ENCODE results near the gene EEF2K. TPM values are rescaled to one million over a fixed set of nuclear protein-coding genes. Genes with fewer than 3 reads are reported as not detected.

The EEF2K gene
- polyA plus RNA-seq, 3 donors: 0.85 to 6.5 (median 1.7) TPM

DNA sequence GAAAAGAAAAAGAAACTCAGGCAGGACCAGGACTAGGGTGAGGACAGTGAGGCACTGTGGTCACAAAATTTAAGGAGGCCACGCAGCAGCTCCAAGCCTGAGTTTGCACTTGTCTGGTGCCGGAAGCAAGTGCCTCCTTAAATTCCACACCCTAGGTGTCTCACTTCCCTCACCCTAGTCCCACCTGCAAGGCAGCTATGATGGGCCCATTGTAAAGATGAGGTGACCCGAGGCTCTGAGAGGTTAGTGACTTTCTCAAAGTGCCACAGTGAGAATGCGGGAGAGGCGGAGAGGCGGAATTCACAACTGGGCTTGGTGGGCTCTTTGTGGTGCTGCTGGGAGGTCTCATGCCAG, 21.5 kb upstream of the EEF2K start:
- intact Hi-C loops (cut with micrococcal nuclease): no loop called here
- TF ChIP-seq, protein P1, sequence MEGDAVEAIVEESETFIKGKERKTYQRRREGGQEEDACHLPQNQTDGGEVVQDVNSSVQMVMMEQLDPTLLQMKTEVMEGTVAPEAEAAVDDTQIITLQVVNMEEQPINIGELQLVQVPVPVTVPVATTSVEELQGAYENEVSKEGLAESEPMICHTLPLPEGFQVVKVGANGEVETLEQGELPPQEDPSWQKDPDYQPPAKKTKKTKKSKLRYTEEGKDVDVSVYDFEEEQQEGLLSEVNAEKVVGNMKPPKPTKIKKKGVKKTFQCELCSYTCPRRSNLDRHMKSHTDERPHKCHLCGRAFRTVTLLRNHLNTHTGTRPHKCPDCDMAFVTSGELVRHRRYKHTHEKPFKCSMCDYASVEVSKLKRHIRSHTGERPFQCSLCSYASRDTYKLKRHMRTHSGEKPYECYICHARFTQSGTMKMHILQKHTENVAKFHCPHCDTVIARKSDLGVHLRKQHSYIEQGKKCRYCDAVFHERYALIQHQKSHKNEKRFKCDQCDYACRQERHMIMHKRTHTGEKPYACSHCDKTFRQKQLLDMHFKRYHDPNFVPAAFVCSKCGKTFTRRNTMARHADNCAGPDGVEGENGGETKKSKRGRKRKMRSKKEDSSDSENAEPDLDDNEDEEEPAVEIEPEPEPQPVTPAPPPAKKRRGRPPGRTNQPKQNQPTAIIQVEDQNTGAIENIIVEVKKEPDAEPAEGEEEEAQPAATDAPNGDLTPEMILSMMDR (IDR thresholded peaks at IDR 0.05): no peak
- H3K9me3 ChIP-seq (replicated peaks in 1 of 2; ENCODE audit: control insufficient read depth in 1 of 2, insufficient read depth in 1 of 2, low read length in 2 of 2): no peaks in the 10 kb centered on the region
- Mint-ChIP-seq H3K27ac (no peak overlapping the region), H3K4me3 (no peak overlapping the region), H3K36me3 (no peaks in the 10 kb centered on the region), H3K27me3 (ENCODE audit: low read depth in 3 of 3) (peaks cover 6 to 9% (median 7%) of the 10 kb centered on the region in 3 donors), H3K4me1 (peaks cover 12% of the 10 kb centered on the region), H3K9me3 (no peaks in the 10 kb centered on the region)
- no peaks in the 10 kb centered on the region for H3K27me3 ChIP-seq (ENCODE audit: control insufficient read depth in 2 of 2, insufficient read depth in 2 of 2, low read length in 2 of 2)
- H3K79me2 ChIP-seq (ENCODE audit: insufficient read depth, low read length): no peaks in the 10 kb centered on the region
- no peak overlapping the region for H2AFZ ChIP-seq (ENCODE audit: insufficient read depth, low read depth, low read length, poor library complexity, severe bottlenecking)
- H3K4me2 ChIP-seq (replicated peaks; ENCODE audit: extremely low read depth, low read length, poor library complexity, severe bottlenecking): no peak overlapping the region
- H3K4me3 ChIP-seq (replicated peaks in 1 of 3; ENCODE audit: low read depth in 2 of 3, low read length in 3 of 3): no peak overlapping the region
- 84% methylated on average over 6 of the region's 6 CpGs for WGBS (ENCODE audit: insufficient coverage)
- no peaks in the 10 kb centered on the region for H3K36me3 ChIP-seq (replicated peaks in 1 of 2; ENCODE audit: control insufficient read depth in 1 of 2, insufficient read depth in 2 of 2, low read length in 2 of 2)
- no peak for DNase-seq
- H3K27ac ChIP-seq (ENCODE audit: low read depth in 1 of 2, low read length in 2 of 2): no peak overlapping the region
- H4K20me1 ChIP-seq (ENCODE audit: insufficient read depth, low read length): no peaks in the 10 kb centered on the region
- no peak overlapping the region for H3K9ac ChIP-seq (ENCODE audit: insufficient read depth, low read length, poor library complexity, severe bottlenecking)
- peaks cover 10 to 11% of the 10 kb centered on the region in 2 donors for H3K4me1 ChIP-seq (ENCODE audit: control insufficient read depth in 1 of 2, insufficient read depth in 2 of 2, low read length in 2 of 2)

DNA sequence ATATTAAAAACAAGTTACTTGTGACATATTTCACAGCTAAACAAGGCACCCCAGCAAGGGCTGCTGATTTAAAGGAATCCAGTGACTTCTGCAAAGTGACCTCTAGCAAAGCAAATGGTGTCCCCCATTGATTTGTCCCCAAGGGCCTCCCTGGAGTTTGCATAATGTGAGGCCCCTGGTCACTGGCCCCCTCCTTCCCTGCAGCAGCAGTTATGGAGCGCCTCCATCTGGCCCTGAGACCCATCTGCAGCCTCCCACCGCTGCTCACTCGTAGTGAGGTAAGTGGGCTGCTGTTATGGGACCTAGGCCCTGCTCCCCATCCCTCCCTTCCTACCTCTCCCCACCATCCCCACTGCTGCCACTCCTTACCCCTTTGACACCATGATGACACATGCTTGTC, 19.6 kb upstream of the EEF2K start:
- no CpG with 5 or more reads among the region's 3 CpGs for WGBS (ENCODE audit: insufficient coverage)
- Mint-ChIP-seq H3K36me3 (no peaks in the 10 kb centered on the region), H3K9me3 (no peaks in the 10 kb centered on the region), H3K4me3 (no peak overlapping the region), H3K27me3 (ENCODE audit: low read depth in 3 of 3) (peaks cover 5 to 9% (median 6%) of the 10 kb centered on the region in 3 donors), H3K27ac (no peak overlapping the region), H3K4me1 (peaks cover 16% of the 10 kb centered on the region)
- no peaks in the 10 kb centered on the region for H3K36me3 ChIP-seq (replicated peaks in 1 of 2; ENCODE audit: control insufficient read depth in 1 of 2, insufficient read depth in 2 of 2, low read length in 2 of 2)
- no peaks in the 10 kb centered on the region for H3K79me2 ChIP-seq (ENCODE audit: insufficient read depth, low read length)
- TF ChIP-seq, protein P1 (IDR thresholded peaks at IDR 0.05): no peak
- no peak for DNase-seq
- H4K20me1 ChIP-seq (ENCODE audit: insufficient read depth, low read length): no peaks in the 10 kb centered on the region
- intact Hi-C loops (cut with micrococcal nuclease): no loop called here
- H3K9ac ChIP-seq (ENCODE audit: insufficient read depth, low read length, poor library complexity, severe bottlenecking): no peak overlapping the region
- H3K27ac ChIP-seq (ENCODE audit: low read depth in 1 of 2, low read length in 2 of 2): no peak overlapping the region
- peaks cover 18% of the 10 kb centered on the region in 2 donors for H3K4me1 ChIP-seq (ENCODE audit: control insufficient read depth in 1 of 2, insufficient read depth in 2 of 2, low read length in 2 of 2)
- H3K9me3 ChIP-seq (replicated peaks in 1 of 2; ENCODE audit: control insufficient read depth in 1 of 2, insufficient read depth in 1 of 2, low read length in 2 of 2): no peaks in the 10 kb centered on the region
- H2AFZ ChIP-seq (ENCODE audit: insufficient read depth, low read depth, low read length, poor library complexity, severe bottlenecking): no peak overlapping the region
- H3K4me3 ChIP-seq (replicated peaks in 1 of 3; ENCODE audit: low read depth in 2 of 3, low read length in 3 of 3): no peak overlapping the region
- H3K4me2 ChIP-seq (replicated peaks; ENCODE audit: extremely low read depth, low read length, poor library complexity, severe bottlenecking): no peak overlapping the region
- H3K27me3 ChIP-seq (ENCODE audit: control insufficient read depth in 2 of 2, insufficient read depth in 2 of 2, low read length in 2 of 2): no peaks in the 10 kb centered on the region

All from CD14-positive monocyte (primary cell).